NT2/D1 (cell line): ENCODE results near the gene SORCS3.

Source experiments
- SUZ12 ChIP-seq: IDR thresholded peaks from 2 replicates; pipeline ENCODE4 v1.6.1; 2011; ENCODE audit not compliant: insufficient read length, insufficient read depth; ENCODE audit errors: extremely low read depth
- YY1 ChIP-seq: IDR thresholded peaks from 2 replicates; pipeline ENCODE4 v1.6.1; 2011; ENCODE audit not compliant: insufficient read length, insufficient read depth

GRCh38 chr10:104735036-104735756, 94.1 kb downstream of the SORCS3 start:
- TF ChIP-seq YY1: no peak
- no peak for TF ChIP-seq SUZ12
